Endothelial cell of umbilical vein (primary cell): ENCODE measurements around the gene TPCN1. TPM values are rescaled to one million over a fixed set of nuclear protein-coding genes. Genes with fewer than 3 reads are reported as not detected.

Experiments
- BruUV-seq: library from RNA; stranded (reverse); fragments of 400-500 nt; replicated peaks from 2 replicates; lab custom pipeline; 2021; lab: Mats Ljungman, UMichigan
- CTCF ChIA-PET: fragments of 300-600, 350-600 bp; sonication (Branson Sonifier 250); formaldehyde crosslinking; loops from one replicate; lab custom pipeline; 2021; ENCODE audit warnings: antibody characterized with exemption, inconsistent platforms; lab: Charles Lee
- POLR2A ChIA-PET: fragments of 300-600, 350-600 bp; sonication (Branson Sonifier 250); formaldehyde crosslinking; loops from one replicate; lab custom pipeline; 2021; ENCODE audit warnings: antibody characterized with exemption, inconsistent platforms; lab: Charles Lee
- DNase-seq: peaks from one replicate; pipeline ENCODE4 v3.0.0-alpha.2; 2011; ENCODE audit warnings: low read depth, low spot score
- FAIRE-seq: peaks from 2 replicates; lab custom pipeline; 2011; peaks lifted over from hg19 to GRCh38; lab: Jason Lieb, UNC
- H2AFZ ChIP-seq: 2 replicates; pipeline ENCODE4 v1.6.0; 2012; ENCODE audit warnings: low read depth, low read length, control low read depth, inconsistent platforms
- H3K27ac ChIP-seq: 2 replicates; pipeline ENCODE4 v1.5.1; 2011; ENCODE audit warnings: low read depth, mild to moderate bottlenecking, control low read depth, low read length, moderate library complexity; ENCODE audit not compliant: insufficient read depth
- H3K27me3 ChIP-seq, 2 experiments: 2 replicates each; pipeline versions ENCODE4 v1.6.0 to v1.6.1; 2011; ENCODE audit warnings: low read length in 2 of 2, mixed read lengths in 1 of 2; ENCODE audit not compliant: control insufficient read depth in 2 of 2, insufficient read depth in 2 of 2
- H3K36me3 ChIP-seq, 2 experiments: 2 replicates in 1 of 2; 3 replicates in 1 of 2; pipeline ENCODE4 v1.5.1; 2011; ENCODE audit warnings: low read length in 2 of 2, mild to moderate bottlenecking in 1 of 2, moderate library complexity in 1 of 2; ENCODE audit not compliant: control insufficient read depth in 2 of 2, insufficient read depth in 2 of 2; ENCODE audit errors: extremely low read depth in 1 of 2
- H3K4me1 ChIP-seq: 3 replicates; pipeline ENCODE4 v1.5.1; 2011; ENCODE audit warnings: mild to moderate bottlenecking, low read length; ENCODE audit not compliant: control insufficient read depth, insufficient read depth; ENCODE audit errors: extremely low read depth
- H3K4me2 ChIP-seq: 2 replicates; pipeline ENCODE4 v1.6.1; 2011; ENCODE audit warnings: low read length, control low read depth, mixed read lengths; ENCODE audit not compliant: insufficient read depth
- H3K4me3 ChIP-seq, 3 experiments: fragments of 200-600 bp in 1 of 3; sonication (generic), shearing (Covaris generic) in 1 of 3; replicated peaks in 1 of 3; 2 replicates each; pipeline ENCODE4 v1.5.1; 2011 to 2016; ENCODE audit warnings: control low read depth in 3 of 3, low read length in 3 of 3, mild to moderate bottlenecking in 2 of 3, inconsistent platforms in 1 of 3, low read depth in 1 of 3, moderate library complexity in 1 of 3; ENCODE audit not compliant: insufficient read depth in 1 of 3
- H3K79me2 ChIP-seq: 2 replicates; pipeline ENCODE4 v1.6.0; 2012; ENCODE audit warnings: low read length, inconsistent platforms; ENCODE audit not compliant: control insufficient read depth, insufficient read depth
- H3K9ac ChIP-seq: replicated peaks from 2 replicates; pipeline ENCODE3; 2011; ENCODE audit warnings: low read length, control low read depth; ENCODE audit not compliant: insufficient read depth; ENCODE audit errors: extremely low read depth
- H3K9me1 ChIP-seq: replicated peaks from 3 replicates; pipeline ENCODE4 v1.6.0; 2011; ENCODE audit warnings: mild to moderate bottlenecking, low read length; ENCODE audit not compliant: control insufficient read depth, insufficient read depth; ENCODE audit errors: extremely low read depth
- H3K9me3 ChIP-seq: replicated peaks from 2 replicates; pipeline ENCODE4 v1.5.1; 2012; ENCODE audit warnings: low read length, inconsistent platforms; ENCODE audit not compliant: control insufficient read depth, insufficient read depth
- H4K20me1 ChIP-seq: replicated peaks from 2 replicates; pipeline ENCODE3; 2011; ENCODE audit warnings: mild to moderate bottlenecking, low read length; ENCODE audit not compliant: control insufficient read depth, insufficient read depth; ENCODE audit errors: extremely low read depth
- EZH2 ChIP-seq: IDR thresholded peaks from 2 replicates; pipeline ENCODE4 v1.6.1; 2012; ENCODE audit warnings: borderline replicate concordance, low read depth, mild to moderate bottlenecking, moderate library complexity, low read length, inconsistent platforms; ENCODE audit not compliant: severe bottlenecking
- FOS ChIP-seq: IDR thresholded peaks from 2 replicates; pipeline ENCODE4 v1.6.1; 2011; ENCODE audit warnings: mild to moderate bottlenecking, low read length, moderate library complexity, borderline replicate concordance; ENCODE audit not compliant: insufficient read depth
- GATA2 ChIP-seq: IDR thresholded peaks from 2 replicates; pipeline ENCODE4 v1.7.0; 2011; ENCODE audit warnings: low read depth, mild to moderate bottlenecking, moderate library complexity, mixed read lengths, low read length; ENCODE audit not compliant: insufficient read length, insufficient read depth
- JUN ChIP-seq: IDR thresholded peaks from 2 replicates; pipeline ENCODE4 v1.6.1; 2011; ENCODE audit warnings: borderline replicate concordance, low read depth; ENCODE audit not compliant: insufficient read length, insufficient read depth
- MYC ChIP-seq: IDR thresholded peaks from one replicate; pipeline ENCODE4 v1.6.1; 2011; ENCODE audit warnings: mild to moderate bottlenecking, low read depth, low read length
- POLR2A ChIP-seq: IDR thresholded peaks from 2 replicates; pipeline ENCODE4 v1.6.1; 2012; ENCODE audit warnings: low read depth, mild to moderate bottlenecking, control low read depth, low read length
- POLR2AphosphoS5 ChIP-seq: IDR thresholded peaks from 2 replicates; pipeline ENCODE4 v1.6.1; 2012; ENCODE audit warnings: low read depth, mild to moderate bottlenecking, control low read depth, low read length, moderate library complexity; ENCODE audit not compliant: insufficient read depth
- dilution Hi-C: fragments of 300-500 bp; cut with MboI; formaldehyde crosslinking; loops from one replicate; pipeline ENCODE4 v1.15.0; 2019; ENCODE audit warnings: low sequenced_read_pairs; ENCODE audit not compliant: extremely low pct_ligation_motif_present
- intact Hi-C: fragments of 100-400 bp; cut with micrococcal nuclease; formaldehyde crosslinking; loops from one replicate; pipeline ENCODE4 v1.10.0; 2022
- polyA plus RNA-seq, 4 experiments: library from polyadenylated mRNA; depleted of rRNA in 3 of 4; stranded (reverse) in 3 of 4; unstranded in 1 of 4; fragments of >200 nt; gene quantifications; 2 replicates each; pipeline versions ENCODE4 v1.2.1 to v1.2.3, GENCODE V29; 2011 to 2012; ENCODE audit warnings: missing spikeins in 1 of 4
- total RNA-seq: library from RNA; stranded (reverse); gene quantifications from 2 replicates; pipeline ENCODE4 v1.2.3, GENCODE V29; 2021
- TF ChIP-seq, protein P1 (sequence below), 2 donors: IDR thresholded peaks; 1 replicate in 1 of 2; 2 replicates in 1 of 2; pipeline ENCODE4 v1.5.1; 2011; ENCODE audit warnings: low read length in 2 of 2, mild to moderate bottlenecking in 2 of 2, moderate library complexity in 2 of 2, control low read depth in 1 of 2, inconsistent platforms in 1 of 2, low read depth in 1 of 2; ENCODE audit not compliant: insufficient read depth in 1 of 2; ENCODE audit errors: extremely low read depth in 1 of 2
- TF ChIP-seq, protein P2 (sequence below): IDR thresholded peaks from 2 replicates; pipeline ENCODE4 v1.6.1; 2011; ENCODE audit not compliant: insufficient read depth, insufficient read length

TPCN1 gene
- total and polyA plus RNA-seq, 2 donors (not counting 3 experiments of a cell fraction or from before 2014, with no cell fraction given), result 19.5 to 28.3 TPM

DNA sequence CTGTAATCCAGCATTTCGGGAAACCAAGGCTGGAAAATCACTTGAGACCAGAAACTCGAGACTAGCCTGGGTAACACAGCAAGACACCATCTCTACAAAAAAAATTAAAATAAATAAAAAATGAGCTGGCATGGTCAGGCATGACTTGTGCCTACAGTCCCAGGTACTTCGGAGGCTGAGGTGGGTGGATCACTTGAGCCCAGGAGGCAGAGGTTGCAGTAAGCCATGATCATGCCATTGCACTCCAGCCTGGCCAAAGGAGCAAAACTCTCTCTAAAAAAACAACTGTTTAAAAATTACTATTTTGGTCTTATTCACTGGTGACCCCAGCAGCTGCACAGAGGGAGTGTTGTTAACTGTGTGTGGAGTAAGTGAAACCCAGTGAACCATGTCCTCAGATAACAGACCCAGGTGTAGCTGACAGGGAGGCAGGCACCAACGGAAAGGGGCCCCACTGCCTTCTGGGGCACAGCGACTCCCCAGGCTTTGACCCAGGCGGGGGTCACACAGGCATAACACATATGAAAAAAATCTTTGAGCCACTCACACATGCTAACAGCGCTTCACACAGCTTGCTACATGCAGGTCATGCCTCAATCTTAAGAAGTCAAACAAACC, 48.1 kb upstream of the TPCN1 start:
- no TSS peak for BruUV-seq
- Histone ChIP-seq H4K20me1 (no peaks in the 10 kb centered on the region), H3K4me1 (no peaks in the 10 kb centered on the region), H2AFZ (no peak overlapping the region), H3K9ac (no peak overlapping the region), H3K27ac (no peak overlapping the region), H3K4me3 (no peak overlapping the region), H3K79me2 (no peaks in the 10 kb centered on the region), H3K27me3 (no peaks in the 10 kb centered on the region), H3K9me3 (no peaks in the 10 kb centered on the region), H3K36me3 (peaks cover 28 to 49% of the 10 kb centered on the region in 2 experiments), H3K9me1 (no peaks in the 10 kb centered on the region), H3K4me2 (no peak overlapping the region)
- intact Hi-C loops, result no loop called here
- TF ChIP-seq, protein P1, sequence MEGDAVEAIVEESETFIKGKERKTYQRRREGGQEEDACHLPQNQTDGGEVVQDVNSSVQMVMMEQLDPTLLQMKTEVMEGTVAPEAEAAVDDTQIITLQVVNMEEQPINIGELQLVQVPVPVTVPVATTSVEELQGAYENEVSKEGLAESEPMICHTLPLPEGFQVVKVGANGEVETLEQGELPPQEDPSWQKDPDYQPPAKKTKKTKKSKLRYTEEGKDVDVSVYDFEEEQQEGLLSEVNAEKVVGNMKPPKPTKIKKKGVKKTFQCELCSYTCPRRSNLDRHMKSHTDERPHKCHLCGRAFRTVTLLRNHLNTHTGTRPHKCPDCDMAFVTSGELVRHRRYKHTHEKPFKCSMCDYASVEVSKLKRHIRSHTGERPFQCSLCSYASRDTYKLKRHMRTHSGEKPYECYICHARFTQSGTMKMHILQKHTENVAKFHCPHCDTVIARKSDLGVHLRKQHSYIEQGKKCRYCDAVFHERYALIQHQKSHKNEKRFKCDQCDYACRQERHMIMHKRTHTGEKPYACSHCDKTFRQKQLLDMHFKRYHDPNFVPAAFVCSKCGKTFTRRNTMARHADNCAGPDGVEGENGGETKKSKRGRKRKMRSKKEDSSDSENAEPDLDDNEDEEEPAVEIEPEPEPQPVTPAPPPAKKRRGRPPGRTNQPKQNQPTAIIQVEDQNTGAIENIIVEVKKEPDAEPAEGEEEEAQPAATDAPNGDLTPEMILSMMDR (IDR thresholded peaks at IDR 0.05; ENCODE audit: extremely low read depth in 1 of 2, insufficient read depth in 1 of 2, low read depth in 1 of 2, low read length in 2 of 2), result no peak
- TF ChIP-seq POLR2A (no peak), FOS (no peak), POLR2AphosphoS5 (no peak), MYC (no peak), EZH2 (no peak), JUN (no peak), GATA2 (no peak)
- TF ChIP-seq, protein P2, sequence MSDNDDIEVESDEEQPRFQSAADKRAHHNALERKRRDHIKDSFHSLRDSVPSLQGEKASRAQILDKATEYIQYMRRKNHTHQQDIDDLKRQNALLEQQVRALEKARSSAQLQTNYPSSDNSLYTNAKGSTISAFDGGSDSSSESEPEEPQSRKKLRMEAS, result no peak
- no peak for FAIRE-seq
- no peak for DNase-seq
- POLR2A ChIA-PET, result no interaction called here
- CTCF ChIA-PET, result interaction anchor here (1.1 to 6.4 kb wide), 4 partner anchors 8 to 180 kb away, joined by 3 to 83 read pairs (median 18); no protein-coding TSS in a partner anchor
- dilution Hi-C loops, result no loop called here
